IMR-90 (cell line): Measurements from ENCODE around the gene CGN. TPM values are rescaled to one million over a fixed set of nuclear protein-coding genes. Genes with fewer than 3 reads are reported as not detected.

Source experiments
- ATAC-seq: fragments of 200-7000 bp; cut with Tn5 transposase; 2 replicates; pipeline ENCODE4 v1.9.1; 2020; ENCODE audit warnings: low read depth, mild to moderate bottlenecking, moderate library complexity
- BruUV-seq: library from RNA; stranded (reverse); fragments of 400-500 nt; replicated peaks from 2 replicates; lab custom pipeline; 2021; lab: Mats Ljungman, UMichigan
- CTCF ChIA-PET: fragments of 300-600 bp; formaldehyde crosslinking; extraction: SDS; loops from one replicate; lab custom pipeline; 2021; ENCODE audit warnings: antibody characterized with exemption; lab: Yijun Ruan, JAX
- POLR2A ChIA-PET: fragments of 300-600 bp; sonication (Branson Sonifier 250); formaldehyde crosslinking; loops from one replicate; lab custom pipeline; 2022; ENCODE audit warnings: antibody characterized with exemption; ENCODE audit not compliant: unreplicated experiment; lab: Charles Lee
- DNase-seq: peaks from one replicate; pipeline ENCODE4 v3.0.0; 2013
- H2AFZ ChIP-seq: replicated peaks from 2 replicates; pipeline ENCODE3; 2013; ENCODE audit warnings: low read length, mild to moderate bottlenecking; ENCODE audit not compliant: poor library complexity
- H2AK5ac ChIP-seq: 2 replicates; pipeline ENCODE4 v1.6.1; 2013; ENCODE audit warnings: low read depth, low read length, inconsistent platforms
- H2AK9ac ChIP-seq: replicated peaks from 2 replicates; pipeline ENCODE3; 2013; ENCODE audit warnings: mild to moderate bottlenecking, low read depth, low read length, moderate library complexity; ENCODE audit not compliant: poor library complexity
- H2BK120ac ChIP-seq: 2 replicates; pipeline ENCODE4 v1.6.1; 2013; ENCODE audit warnings: low read depth, low read length, inconsistent platforms
- H2BK15ac ChIP-seq: 3 replicates; pipeline ENCODE4 v1.6.1; 2013; ENCODE audit warnings: low read depth, low read length, inconsistent platforms
- H2BK20ac ChIP-seq: 2 replicates; pipeline ENCODE4 v1.6.1; 2013; ENCODE audit warnings: low read depth, mild to moderate bottlenecking, inconsistent platforms, low read length, moderate library complexity
- H2BK5ac ChIP-seq: 2 replicates; pipeline ENCODE4 v1.6.1; 2013; ENCODE audit warnings: mild to moderate bottlenecking, low read depth, low read length, inconsistent platforms; ENCODE audit not compliant: poor library complexity, severe bottlenecking
- H3K14ac ChIP-seq: replicated peaks from 2 replicates; pipeline ENCODE4 v1.6.1; 2013; ENCODE audit warnings: low read depth, low read length, inconsistent platforms
- H3K18ac ChIP-seq: 2 replicates; pipeline ENCODE4 v1.6.1; 2013; ENCODE audit warnings: low read depth, low read length, control low read depth
- H3K23ac ChIP-seq: 2 replicates; pipeline ENCODE4 v1.6.1; 2013; ENCODE audit warnings: low read depth, low read length, inconsistent platforms
- H3K27ac ChIP-seq: 2 replicates; pipeline ENCODE4 v1.5.1; 2013; ENCODE audit warnings: mild to moderate bottlenecking, control low read depth, low read length; ENCODE audit not compliant: insufficient read depth
- H3K27me3 ChIP-seq: 2 replicates; pipeline ENCODE4 v1.6.1; 2013; ENCODE audit warnings: low read length; ENCODE audit not compliant: control insufficient read depth, insufficient read depth
- H3K36me3 ChIP-seq: 2 replicates; pipeline ENCODE4 v1.6.1; 2013; ENCODE audit warnings: low read length, mixed read lengths; ENCODE audit not compliant: control insufficient read depth, insufficient read depth
- H3K4ac ChIP-seq: 2 replicates; pipeline ENCODE4 v1.6.1; 2013; ENCODE audit warnings: low read depth, low read length, inconsistent platforms
- H3K4me1 ChIP-seq: 2 replicates; pipeline ENCODE4 v1.6.1; 2013; ENCODE audit warnings: low read length, mixed read lengths; ENCODE audit not compliant: control insufficient read depth, insufficient read depth
- H3K4me2 ChIP-seq: 2 replicates; pipeline ENCODE4 v1.6.1; 2013; ENCODE audit warnings: low read depth, mild to moderate bottlenecking, control low read depth, low read length, moderate library complexity
- H3K4me3 ChIP-seq: 2 replicates; pipeline ENCODE4 v1.5.1; 2013; ENCODE audit warnings: low read depth, mild to moderate bottlenecking, control low read depth, low read length, moderate library complexity; ENCODE audit not compliant: insufficient read depth
- H3K56ac ChIP-seq: 2 replicates; pipeline ENCODE4 v1.6.1; 2013; ENCODE audit warnings: low read length, inconsistent platforms; ENCODE audit not compliant: insufficient read depth; ENCODE audit errors: extremely low read depth
- H3K79me1 ChIP-seq, 2 experiments: 2 replicates each; pipeline ENCODE4 v1.6.1; 2013; ENCODE audit warnings: low read length in 2 of 2, inconsistent platforms in 1 of 2, low read depth in 1 of 2
- H3K9ac ChIP-seq: 2 replicates; pipeline ENCODE4 v1.6.1; 2013; ENCODE audit warnings: low read depth, low read length, control low read depth
- H3K9me1 ChIP-seq: 2 replicates; pipeline ENCODE4 v1.6.1; 2013; ENCODE audit warnings: low read length, inconsistent platforms; ENCODE audit not compliant: insufficient read depth
- H3K9me3 ChIP-seq: 2 replicates; pipeline ENCODE4 v1.6.1; 2013; ENCODE audit warnings: low read length; ENCODE audit not compliant: control insufficient read depth, insufficient read depth
- H4K20me1 ChIP-seq: 2 replicates; pipeline ENCODE4 v1.6.1; 2013; ENCODE audit warnings: low read length, inconsistent platforms; ENCODE audit not compliant: insufficient read depth
- H4K5ac ChIP-seq: 2 replicates; pipeline ENCODE4 v1.6.1; 2013; ENCODE audit warnings: mild to moderate bottlenecking, low read depth, low read length, control low read depth
- H4K8ac ChIP-seq, 2 experiments: 2 replicates each; pipeline ENCODE4 v1.6.1; 2013; ENCODE audit warnings: low read depth in 2 of 2, low read length in 2 of 2, control low read depth in 1 of 2, inconsistent platforms in 1 of 2
- H4K91ac ChIP-seq: 2 replicates; pipeline ENCODE4 v1.6.1; 2013; ENCODE audit warnings: low read depth, low read length, inconsistent platforms; ENCODE audit not compliant: insufficient read depth
- BHLHE40 ChIP-seq: fragments of 150-350 bp; IDR thresholded peaks from 2 replicates; pipeline ENCODE4 v1.6.1; 2016; ENCODE audit warnings: mild to moderate bottlenecking, low read depth, low read length
- RCOR1 ChIP-seq: IDR thresholded peaks from 2 replicates; pipeline ENCODE4 v1.6.1; 2012; ENCODE audit warnings: mild to moderate bottlenecking, low read length, improper control_type of control experiment; ENCODE audit not compliant: insufficient replicate concordance
- WGBS, 2 experiments: methylation state at CpG; one replicate each; pipeline versions ENCODE4 v1.1.5 to v1.1.7; 2013; ENCODE audit warnings: missing lambda C conversion rate in 2 of 2; ENCODE audit not compliant: insufficient read length in 1 of 2; ENCODE audit errors: extremely low coverage in 2 of 2; 5-methylcytosine and 5-hydroxymethylcytosine counted together
- dilution Hi-C: fragments of 300-500 bp; cut with HindIII; formaldehyde crosslinking; loops from one replicate; pipeline ENCODE4 v1.14.3; 2018; ENCODE audit warnings: low sequenced_read_pairs; ENCODE audit not compliant: unreplicated experiment
- in situ Hi-C: fragments of 300-500 bp; cut with MboI; formaldehyde crosslinking; loops from 3 replicates; pipeline ENCODE4 v1.14.3; 2019; ENCODE audit warnings: low sequenced_read_pairs, inconsistent platforms, mixed read lengths
- intact Hi-C: fragments of 100-400 bp; cut with micrococcal nuclease; formaldehyde crosslinking; loops from 2 replicates; pipeline ENCODE4 v1.10.0; 2022
- polyA plus RNA-seq, 3 experiments: library from polyadenylated mRNA; depleted of rRNA; stranded (reverse); fragments of >200 nt; gene quantifications; 2 replicates each; pipeline ENCODE4 v1.2.3, GENCODE V29; 2012; ENCODE audit warnings: low replicate concordance in 1 of 3
- total RNA-seq: library from RNA; depleted of rRNA; stranded (reverse); fragments of >200 nt; gene quantifications from 2 replicates; pipeline ENCODE4 v1.2.3, GENCODE V29; 2012
- TF ChIP-seq, protein P1 (sequence below): conservative IDR thresholded peaks from 2 replicates; pipeline ENCODE4 v1.5.1; 2012; ENCODE audit warnings: mild to moderate bottlenecking, low read depth, low read length, improper control_type of control experiment

CGN gene
- total and polyA plus RNA-seq, 2 of the 4 experiments (the other 2 are of a cell fraction): 0.34 to 0.36 TPM

DNA sequence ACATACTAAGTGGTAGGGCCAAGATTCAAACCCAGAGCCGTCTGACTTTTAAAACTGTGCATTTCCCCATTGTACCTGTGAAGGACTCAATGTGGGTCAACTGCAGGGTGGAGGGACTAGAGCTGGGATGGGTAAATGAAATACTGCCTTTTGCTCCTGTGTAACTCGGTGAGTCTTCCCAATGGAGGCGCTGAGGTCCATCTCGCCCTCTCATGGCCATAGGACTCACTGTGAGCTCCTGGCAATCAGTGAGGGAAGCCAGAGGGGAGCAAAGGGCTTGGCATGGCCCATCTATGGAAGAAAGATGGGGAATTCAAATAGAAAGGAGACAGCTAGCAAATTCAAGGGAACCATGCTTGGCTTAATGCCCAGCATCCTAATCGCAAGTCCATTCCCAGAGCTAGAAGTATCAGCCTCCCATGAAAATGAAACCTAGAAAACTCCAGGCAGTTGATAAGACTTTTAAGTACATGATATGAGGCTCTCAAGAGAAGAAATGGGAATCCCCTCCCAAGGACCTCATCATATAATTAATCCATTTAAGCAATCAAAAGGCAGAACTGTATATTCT, 25.4 kb upstream of the CGN start:
- no peaks in the 10 kb centered on the region for H4K20me1 ChIP-seq
- peak overlapping the region; percentile 70 for H2AFZ ChIP-seq
- H2BK5ac ChIP-seq: no peak overlapping the region
- H3K4me1 ChIP-seq: no peaks in the 10 kb centered on the region
- H3K18ac ChIP-seq: no peak overlapping the region
- peaks cover 4% of the 10 kb centered on the region for H3K9me3 ChIP-seq
- no peak overlapping the region for H4K5ac ChIP-seq
- WGBS, 2 experiments: 55% methylated on average over 3 of the region's 5 CpGs; no CpG with 5 or more reads in 1 of the 2 experiments
- no peaks in the 10 kb centered on the region; the same call in 1 of the 2 replicates for H3K27me3 ChIP-seq
- H2AK5ac ChIP-seq: no peak overlapping the region
- ChIA-PET POLR2A (no interaction called here), CTCF (interaction anchor here (0.8 kb wide), 1 partner anchor 9 kb away, joined by 3 read pairs; no protein-coding TSS in a partner anchor)
- H3K9me1 ChIP-seq: no peaks in the 10 kb centered on the region
- no peak overlapping the region for H3K4me2 ChIP-seq
- DNase-seq: peak; percentile 27
- no peaks in the 10 kb centered on the region for H3K79me1 ChIP-seq
- intact Hi-C loops: no loop called here
- H4K91ac ChIP-seq: no peak overlapping the region
- H2AK9ac ChIP-seq: no peak overlapping the region
- no peak overlapping the region for H4K8ac ChIP-seq
- H2BK120ac ChIP-seq: no peak overlapping the region
- H3K4ac ChIP-seq: no peak overlapping the region
- H3K56ac ChIP-seq: no peak overlapping the region
- dilution Hi-C loops: no loop called here
- no peak; the same call in 1 of the 2 replicates for ATAC-seq
- H3K36me3 ChIP-seq: no peaks in the 10 kb centered on the region
- H3K9ac ChIP-seq: no peak overlapping the region
- no peak overlapping the region for H3K4me3 ChIP-seq
- H2BK15ac ChIP-seq: no peak overlapping the region
- TF ChIP-seq, protein P1, sequence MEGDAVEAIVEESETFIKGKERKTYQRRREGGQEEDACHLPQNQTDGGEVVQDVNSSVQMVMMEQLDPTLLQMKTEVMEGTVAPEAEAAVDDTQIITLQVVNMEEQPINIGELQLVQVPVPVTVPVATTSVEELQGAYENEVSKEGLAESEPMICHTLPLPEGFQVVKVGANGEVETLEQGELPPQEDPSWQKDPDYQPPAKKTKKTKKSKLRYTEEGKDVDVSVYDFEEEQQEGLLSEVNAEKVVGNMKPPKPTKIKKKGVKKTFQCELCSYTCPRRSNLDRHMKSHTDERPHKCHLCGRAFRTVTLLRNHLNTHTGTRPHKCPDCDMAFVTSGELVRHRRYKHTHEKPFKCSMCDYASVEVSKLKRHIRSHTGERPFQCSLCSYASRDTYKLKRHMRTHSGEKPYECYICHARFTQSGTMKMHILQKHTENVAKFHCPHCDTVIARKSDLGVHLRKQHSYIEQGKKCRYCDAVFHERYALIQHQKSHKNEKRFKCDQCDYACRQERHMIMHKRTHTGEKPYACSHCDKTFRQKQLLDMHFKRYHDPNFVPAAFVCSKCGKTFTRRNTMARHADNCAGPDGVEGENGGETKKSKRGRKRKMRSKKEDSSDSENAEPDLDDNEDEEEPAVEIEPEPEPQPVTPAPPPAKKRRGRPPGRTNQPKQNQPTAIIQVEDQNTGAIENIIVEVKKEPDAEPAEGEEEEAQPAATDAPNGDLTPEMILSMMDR: 0 out of 2 replicates have a peak, but pooled peaks have one; percentile 4
- TF ChIP-seq RCOR1: no peak
- no peak for TF ChIP-seq BHLHE40
- no peak overlapping the region for H2BK20ac ChIP-seq
- in situ Hi-C loops: no loop called here
- no TSS peak for BruUV-seq
- no peak overlapping the region for H3K14ac ChIP-seq
- no peak overlapping the region for H3K27ac ChIP-seq
- no peak overlapping the region for H3K23ac ChIP-seq
